WTC11 (cell line): ENCODE data around the gene CD300H. TPM values are rescaled to one million over a fixed set of nuclear protein-coding genes. Genes with fewer than 3 reads are reported as not detected.
"Not testable (repeated sequence)": the region's sequence is repeated elsewhere in the genome, so short reads cannot be mapped to it uniquely, and the experiment has no call there.

Experiments
- ATAC-seq: fragments of 200-7000 bp; cut with Tn5 transposase; 2 replicates; pipeline ENCODE4 v1.10.0; 2021; ENCODE audit warnings: mild to moderate bottlenecking, moderate library complexity
- CTCF ChIA-PET: fragments of 300-600 bp; sonication (Branson Sonifier 250); formaldehyde crosslinking; loops from one replicate; lab custom pipeline; 2021; ENCODE audit warnings: antibody characterized with exemption; lab: Charles Lee
- POLR2A ChIA-PET: fragments of 350-600 bp; sonication (Branson Sonifier 250); formaldehyde crosslinking; loops from one replicate; lab custom pipeline; 2021; ENCODE audit warnings: antibody characterized with exemption; lab: Charles Lee
- DNase-seq: peaks from one replicate; pipeline ENCODE4 v3.0.0; 2021; ENCODE audit warnings: low spot score
- H3K27ac Mint-ChIP-seq: 2 replicates; pipeline ENCODE4 v1.8.0; 2021; ENCODE audit warnings: mixed read lengths
- H3K27me3 Mint-ChIP-seq: 2 replicates; pipeline ENCODE4 v1.8.0; 2021; ENCODE audit warnings: low read depth, mild to moderate bottlenecking, moderate library complexity, mixed read lengths
- H3K36me3 Mint-ChIP-seq: 2 replicates; pipeline ENCODE4 v1.8.0; 2021; ENCODE audit warnings: mixed read lengths
- H3K4me1 Mint-ChIP-seq: 2 replicates; pipeline ENCODE4 v1.8.0; 2022; ENCODE audit warnings: mixed read lengths
- H3K4me3 Mint-ChIP-seq: 2 replicates; pipeline ENCODE4 v1.8.0; 2021; ENCODE audit warnings: mild to moderate bottlenecking, moderate library complexity, mixed read lengths
- H3K9me3 Mint-ChIP-seq: 2 replicates; pipeline ENCODE4 v1.8.0; 2021; ENCODE audit warnings: mixed read lengths
- CREM ChIP-seq: sonication (generic); formaldehyde crosslinking; IDR thresholded peaks from 2 replicates; pipeline ENCODE4 v1.8.1; 2022; ENCODE audit warnings: mild to moderate bottlenecking, missing genetic modification reagents, moderate library complexity
- ESRRA ChIP-seq: sonication (generic); formaldehyde crosslinking; IDR thresholded peaks from 2 replicates; pipeline ENCODE4 v1.8.1; 2022; ENCODE audit warnings: mild to moderate bottlenecking, missing genetic modification reagents, borderline replicate concordance
- GABPB1 ChIP-seq: sonication (generic); formaldehyde crosslinking; IDR thresholded peaks from 2 replicates; pipeline ENCODE4 v1.8.1; 2023; ENCODE audit warnings: mild to moderate bottlenecking, missing genetic modification reagents
- GRHL2 ChIP-seq: fragments of 250-450 bp; sonication (Bioruptor Pico); IDR thresholded peaks from 2 replicates; pipeline ENCODE4 v1.8.0; 2022; ENCODE audit warnings: mild to moderate bottlenecking, moderate library complexity; ENCODE audit not compliant: insufficient replicate concordance, severe bottlenecking
- JAZF1 ChIP-seq: fragments of 250-450 bp; sonication (Bioruptor Pico); IDR thresholded peaks from 2 replicates; pipeline ENCODE4 v1.9.0; 2021; ENCODE audit warnings: moderate library complexity, mild to moderate bottlenecking, inconsistent platforms
- MYBL2 ChIP-seq: sonication (generic); formaldehyde crosslinking; IDR thresholded peaks from 2 replicates; pipeline ENCODE4 v1.8.1; 2023; ENCODE audit warnings: mild to moderate bottlenecking, moderate library complexity, missing genetic modification reagents
- SMAD3 ChIP-seq: sonication (generic); formaldehyde crosslinking; IDR thresholded peaks from 2 replicates; pipeline ENCODE4 v1.8.0; 2022; ENCODE audit warnings: missing genetic modification reagents, mild to moderate bottlenecking, borderline replicate concordance
- TEAD4 ChIP-seq: sonication (generic); formaldehyde crosslinking; IDR thresholded peaks from 2 replicates; pipeline ENCODE4 v1.8.0; 2022; ENCODE audit warnings: mild to moderate bottlenecking, missing genetic modification reagents
- ZNF121 ChIP-seq: sonication (generic); formaldehyde crosslinking; IDR thresholded peaks from 2 replicates; pipeline ENCODE4 v1.8.0; 2023; ENCODE audit warnings: missing genetic modification reagents
- ZNF219 ChIP-seq: sonication (generic); formaldehyde crosslinking; IDR thresholded peaks from 2 replicates; pipeline ENCODE4 v1.8.0; 2023; ENCODE audit warnings: missing genetic modification reagents, mild to moderate bottlenecking, borderline replicate concordance
- total RNA-seq: library from RNA; stranded (reverse); gene quantifications from 3 replicates; pipeline ENCODE4 v1.2.3, GENCODE V29; 2021
- TF ChIP-seq, protein P1 (sequence below): sonication (generic); formaldehyde crosslinking; IDR thresholded peaks from 2 replicates; pipeline ENCODE4 v1.8.1; 2022; ENCODE audit warnings: missing genetic modification reagents, borderline replicate concordance
- TF ChIP-seq, protein P2 (sequence below): sonication (generic); formaldehyde crosslinking; IDR thresholded peaks from 2 replicates; pipeline ENCODE4 v1.8.1; 2023; ENCODE audit warnings: mild to moderate bottlenecking, missing genetic modification reagents
- TF ChIP-seq, protein P3 (sequence below): sonication (generic); formaldehyde crosslinking; IDR thresholded peaks from 2 replicates; pipeline ENCODE4 v1.8.0; 2022; ENCODE audit warnings: mild to moderate bottlenecking, missing genetic modification reagents
- TF ChIP-seq, protein P4 (sequence below): fragments of 250-450 bp; sonication (Bioruptor Pico); IDR thresholded peaks from 2 replicates; pipeline ENCODE4 v1.9.0; 2021; ENCODE audit warnings: moderate library complexity, mild to moderate bottlenecking, inconsistent platforms, borderline replicate concordance

CD300H gene
- total RNA-seq, 1 experiment from 2014 or later: not detected

- TF ChIP-seq CREM (no peak), TEAD4 (CRISPR knock-in tag) (no peak), MYBL2 (CRISPR knock-in tag) (no peak)
Observed at GRCh38 chr17:74561586-74561985, 5.7 kb downstream of the CD300H start (continued).

- Mint-ChIP-seq H3K9me3 (peaks cover 29% of the 10 kb centered on the region), H3K4me3 (no peak overlapping the region), H3K36me3 (peaks cover 17% of the 10 kb centered on the region), H3K27me3 (peaks cover 75% of the 10 kb centered on the region), H3K27ac (peak overlapping the region; percentile 78; the same call in 1 of the 2 replicates), H3K4me1 (peaks cover 24% of the 10 kb centered on the region)
- ATAC-seq (peak; percentile 86), DNase-seq (no peak)
- ChIA-PET POLR2A (no interaction called here), CTCF (no interaction called here)
- TF ChIP-seq ESRRA (no peak), SMAD3 (CRISPR knock-in tag) (no peak), GRHL2 (CRISPR knock-in tag) (no peak), GABPB1 (CRISPR knock-in tag) (no peak), MYBL2 (CRISPR knock-in tag) (no peak), JAZF1 (no peak), ZNF219 (CRISPR knock-in tag) (no peak)
- TF ChIP-seq, protein P1, sequence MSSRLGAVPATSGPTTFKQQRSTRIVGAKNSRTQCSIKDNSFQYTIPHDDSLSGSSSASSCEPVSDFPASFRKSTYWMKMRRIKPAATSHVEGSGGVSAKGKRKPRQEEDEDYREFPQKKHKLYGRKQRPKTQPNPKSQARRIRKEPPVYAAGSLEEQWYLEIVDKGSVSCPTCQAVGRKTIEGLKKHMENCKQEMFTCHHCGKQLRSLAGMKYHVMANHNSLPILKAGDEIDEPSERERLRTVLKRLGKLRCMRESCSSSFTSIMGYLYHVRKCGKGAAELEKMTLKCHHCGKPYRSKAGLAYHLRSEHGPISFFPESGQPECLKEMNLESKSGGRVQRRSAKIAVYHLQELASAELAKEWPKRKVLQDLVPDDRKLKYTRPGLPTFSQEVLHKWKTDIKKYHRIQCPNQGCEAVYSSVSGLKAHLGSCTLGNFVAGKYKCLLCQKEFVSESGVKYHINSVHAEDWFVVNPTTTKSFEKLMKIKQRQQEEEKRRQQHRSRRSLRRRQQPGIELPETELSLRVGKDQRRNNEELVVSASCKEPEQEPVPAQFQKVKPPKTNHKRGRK (CRISPR knock-in tag): no peak
- TF ChIP-seq, protein P2, sequence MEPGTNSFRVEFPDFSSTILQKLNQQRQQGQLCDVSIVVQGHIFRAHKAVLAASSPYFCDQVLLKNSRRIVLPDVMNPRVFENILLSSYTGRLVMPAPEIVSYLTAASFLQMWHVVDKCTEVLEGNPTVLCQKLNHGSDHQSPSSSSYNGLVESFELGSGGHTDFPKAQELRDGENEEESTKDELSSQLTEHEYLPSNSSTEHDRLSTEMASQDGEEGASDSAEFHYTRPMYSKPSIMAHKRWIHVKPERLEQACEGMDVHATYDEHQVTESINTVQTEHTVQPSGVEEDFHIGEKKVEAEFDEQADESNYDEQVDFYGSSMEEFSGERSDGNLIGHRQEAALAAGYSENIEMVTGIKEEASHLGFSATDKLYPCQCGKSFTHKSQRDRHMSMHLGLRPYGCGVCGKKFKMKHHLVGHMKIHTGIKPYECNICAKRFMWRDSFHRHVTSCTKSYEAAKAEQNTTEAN (CRISPR knock-in tag): no peak
- TF ChIP-seq, protein P3, sequence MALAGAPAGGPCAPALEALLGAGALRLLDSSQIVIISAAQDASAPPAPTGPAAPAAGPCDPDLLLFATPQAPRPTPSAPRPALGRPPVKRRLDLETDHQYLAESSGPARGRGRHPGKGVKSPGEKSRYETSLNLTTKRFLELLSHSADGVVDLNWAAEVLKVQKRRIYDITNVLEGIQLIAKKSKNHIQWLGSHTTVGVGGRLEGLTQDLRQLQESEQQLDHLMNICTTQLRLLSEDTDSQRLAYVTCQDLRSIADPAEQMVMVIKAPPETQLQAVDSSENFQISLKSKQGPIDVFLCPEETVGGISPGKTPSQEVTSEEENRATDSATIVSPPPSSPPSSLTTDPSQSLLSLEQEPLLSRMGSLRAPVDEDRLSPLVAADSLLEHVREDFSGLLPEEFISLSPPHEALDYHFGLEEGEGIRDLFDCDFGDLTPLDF (CRISPR knock-in tag): no peak
- TF ChIP-seq, protein P4, sequence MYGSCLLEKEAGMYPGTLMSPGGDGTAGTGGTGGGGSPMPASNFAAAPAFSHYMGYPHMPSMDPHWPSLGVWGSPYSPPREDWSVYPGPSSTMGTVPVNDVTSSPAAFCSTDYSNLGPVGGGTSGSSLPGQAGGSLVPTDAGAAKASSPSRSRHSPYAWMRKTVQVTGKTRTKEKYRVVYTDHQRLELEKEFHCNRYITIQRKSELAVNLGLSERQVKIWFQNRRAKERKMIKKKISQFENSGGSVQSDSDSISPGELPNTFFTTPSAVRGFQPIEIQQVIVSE: no peak
Observed at GRCh38 chr17:74558882-74559519, 8.3 kb downstream of the CD300H start.

- H3K4me3 Mint-ChIP-seq, POLR2A ChIA-PET: not testable (repeated sequence)
- H3K27me3 Mint-ChIP-seq: peaks cover 74% of the 10 kb centered on the region
Observed at GRCh38 chr17:74558402-74558801, 8.9 kb downstream of the CD300H start.

DNA sequence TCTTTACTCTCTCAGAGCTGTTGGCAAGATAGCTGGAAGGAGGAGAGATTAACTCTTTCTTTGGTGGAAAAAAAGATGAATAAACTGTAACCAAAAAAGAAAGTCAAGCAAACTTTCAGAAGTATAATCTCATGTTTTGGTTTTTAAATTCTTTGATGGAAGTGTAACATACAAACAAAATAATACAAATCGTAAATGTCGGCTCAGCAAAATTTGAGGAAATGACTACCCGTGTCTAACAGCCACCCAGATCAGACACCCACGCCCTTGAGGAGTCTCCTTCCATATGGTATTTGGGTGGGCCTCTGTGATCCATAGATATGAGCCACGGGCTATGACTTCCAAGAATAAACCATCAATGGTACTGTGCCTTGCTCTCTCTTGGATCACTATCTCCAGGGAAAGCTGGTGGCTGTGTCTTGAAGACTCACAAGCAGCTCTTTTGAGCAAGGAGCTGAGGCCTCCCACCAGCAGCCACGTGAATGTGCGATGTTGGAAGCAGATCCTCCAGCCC is 11.8 kb downstream of the CD300H start:
- POLR2A ChIA-PET: no interaction called here
- ATAC-seq (no peak), DNase-seq (no peak)
- Mint-ChIP-seq H3K27ac (no peak overlapping the region), H3K4me1 (peaks cover 21% of the 10 kb centered on the region), H3K9me3 (peaks cover 23% of the 10 kb centered on the region), H3K4me3 (no peak overlapping the region), H3K36me3 (peaks cover 17% of the 10 kb centered on the region), H3K27me3 (peaks cover 60% of the 10 kb centered on the region)
- no peak for TF ChIP-seq ZNF121 (CRISPR knock-in tag)
- CTCF ChIA-PET: interaction anchor here (5.6 kb wide), 1 partner anchor 11 kb away, joined by 23 read pairs; no protein-coding TSS in a partner anchor

More at GRCh38 chr17:74558402-74558801, 8.9 kb downstream of the CD300H start:
- H3K36me3 Mint-ChIP-seq: peaks cover 17% of the 10 kb centered on the region
- H3K4me1 Mint-ChIP-seq: peaks cover 24% of the 10 kb centered on the region
- peak overlapping the region; percentile 78 for H3K27ac Mint-ChIP-seq
- ATAC-seq, DNase-seq: not testable (repeated sequence)
- CTCF ChIA-PET: interaction anchor here (5.6 kb wide), 1 partner anchor 8 kb away, joined by 23 read pairs; no protein-coding TSS in a partner anchor
- peaks cover 26% of the 10 kb centered on the region for H3K9me3 Mint-ChIP-seq
